Dermis microvascular lymphatic vessel endothelial cell (primary cell): Measurements from ENCODE around the gene SBF2. TPM values are rescaled to one million over a fixed set of nuclear protein-coding genes. Genes with fewer than 3 reads are reported as not detected.
"Not testable (repeated sequence)": the region's sequence is repeated elsewhere in the genome, so short reads cannot be mapped to it uniquely, and the experiment has no call there.

ENCODE experiments used
- DNase-seq, 2 donors: peaks; one replicate each; pipeline versions ENCODE4 v3.0.0 to v3.0.0-alpha.2; 2010; ENCODE audit warnings: low read depth in 2 of 2
- total RNA-seq: library from RNA; depleted of rRNA; stranded (reverse); fragments of >200 nt; gene quantifications from 2 replicates; pipeline ENCODE4 v1.2.1, GENCODE V29; 2014

Gene SBF2
- total RNA-seq, 1 donor from 2014 or later, result 31.7 TPM

GRCh38 chr11:9753021-9753420 is 541.0 kb downstream of the SBF2 start:
- no peak for DNase-seq

DNA sequence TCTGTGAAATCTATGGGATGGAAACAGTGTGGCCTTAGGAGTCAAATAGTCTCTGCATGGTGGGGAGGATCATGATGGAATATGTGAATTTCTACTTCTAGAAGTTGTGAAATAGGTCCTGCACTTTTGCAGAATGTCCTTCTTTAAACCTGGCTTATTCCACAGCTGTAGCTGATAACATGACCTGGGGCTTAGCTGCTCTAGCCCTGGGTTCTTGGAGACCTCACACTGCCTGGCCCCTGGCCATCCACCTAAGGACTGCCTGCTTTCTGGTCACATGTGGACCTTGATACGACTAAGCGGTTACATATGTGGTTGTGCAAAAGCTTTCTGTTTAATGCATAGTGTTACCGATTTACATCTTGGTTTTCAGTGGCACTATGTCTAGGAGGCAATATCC is 541.9 kb downstream of the SBF2 start:
- no peak for DNase-seq

- DNase-seq, result peak in 1 of 2 donors; percentile 34
Measured at GRCh38 chr11:9750551-9750950, 543.5 kb downstream of the SBF2 start.

DNA sequence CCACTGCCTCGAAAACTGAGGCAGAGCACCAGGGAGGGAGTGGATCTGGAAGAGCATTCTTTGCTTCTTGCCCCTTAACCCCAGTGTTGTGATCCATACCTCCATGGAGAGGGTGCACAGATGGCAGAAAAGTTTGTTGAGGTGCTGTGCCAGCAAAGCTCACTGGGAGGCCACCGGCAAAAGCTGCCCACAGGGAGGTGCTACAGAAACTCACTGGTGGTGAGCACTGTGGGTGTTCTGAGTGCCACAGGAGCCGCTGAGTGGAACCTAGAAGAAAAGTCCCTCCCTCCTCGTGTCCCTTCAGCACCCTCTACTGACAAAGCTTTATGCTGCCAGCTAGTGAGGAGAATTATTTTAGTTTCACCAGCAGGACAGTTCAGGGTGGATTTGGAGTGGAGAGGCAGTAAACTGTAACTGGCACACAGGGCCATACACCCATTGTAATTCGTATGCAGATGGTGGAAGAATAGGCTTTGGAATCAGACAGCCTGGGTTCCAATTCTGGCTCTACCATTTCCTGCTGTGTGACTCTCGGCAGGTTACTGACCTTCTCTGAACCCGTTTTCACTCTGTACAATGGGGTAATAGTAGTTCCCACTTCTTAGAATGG is 545.6 kb downstream of the SBF2 start:
- peak; percentile 59 to 82 for DNase-seq

- no peak for DNase-seq
Measured at GRCh38 chr11:9747828-9748227, 546.2 kb downstream of the SBF2 start.

GRCh38 chr11:9747229-9747628 is 546.8 kb downstream of the SBF2 start:
- DNase-seq, result no peak

DNA sequence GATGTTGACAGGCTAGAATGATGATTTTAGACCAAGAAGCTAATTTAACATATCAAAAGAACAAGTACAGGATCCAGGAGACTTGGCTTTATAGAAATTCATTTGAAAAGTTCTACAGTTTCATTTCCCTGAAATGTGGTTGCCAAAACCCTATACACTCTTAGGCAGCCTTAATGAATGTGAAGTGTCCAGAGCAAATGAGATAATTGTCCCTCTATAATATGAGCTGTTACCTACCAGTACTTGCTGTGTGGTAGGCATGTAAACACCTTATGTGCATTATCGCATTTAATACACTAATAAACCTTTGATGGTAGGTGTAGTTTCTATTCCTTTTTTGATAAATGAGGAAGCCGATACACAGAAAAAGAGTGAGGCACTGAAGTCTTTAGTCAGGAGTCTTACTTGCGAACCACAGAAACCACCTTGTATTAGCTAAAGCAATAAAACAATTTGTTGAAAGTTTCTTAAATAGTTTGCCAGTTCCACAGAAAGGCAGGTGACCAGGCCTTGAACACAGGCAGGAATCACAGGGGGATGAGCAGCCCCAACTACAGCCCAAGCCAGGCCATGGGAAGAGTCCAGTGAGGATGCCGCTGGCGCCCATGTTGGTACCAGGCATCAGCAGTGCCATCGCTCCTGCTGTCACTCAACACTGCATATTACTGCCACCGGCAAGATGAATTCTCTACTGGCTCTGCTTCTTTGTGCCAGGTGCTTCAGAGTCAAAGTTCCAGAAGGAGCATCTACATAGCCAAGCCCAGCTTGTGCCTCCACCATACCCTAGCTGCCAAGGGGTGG is 548.4 kb downstream of the SBF2 start:
- DNase-seq, result no peak

- not testable (repeated sequence) for DNase-seq
Measured at GRCh38 chr11:9743512-9743911, 550.5 kb downstream of the SBF2 start.

DNA sequence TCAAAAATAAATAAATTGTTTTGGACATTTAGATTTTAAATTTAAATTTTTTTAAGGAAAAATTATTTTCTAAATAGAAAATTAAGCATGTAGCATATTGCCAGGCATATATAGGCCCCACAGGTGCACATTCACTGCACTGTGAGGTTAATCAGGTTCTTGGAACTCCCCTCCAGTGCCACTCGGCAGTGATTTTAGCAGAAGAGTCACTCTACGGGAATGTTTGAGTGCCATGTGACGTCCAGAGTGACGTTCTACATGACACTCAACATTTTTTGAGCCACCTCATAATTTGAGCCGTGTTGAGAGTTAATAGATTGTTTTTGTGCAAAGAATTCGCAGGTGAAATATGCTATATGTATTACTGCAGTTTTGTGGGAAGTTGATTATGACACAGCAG is 552.8 kb downstream of the SBF2 start:
- DNase-seq, result no peak

GRCh38 chr11:9740202-9740883 is 553.7 kb downstream of the SBF2 start:
- no peak for DNase-seq

DNA sequence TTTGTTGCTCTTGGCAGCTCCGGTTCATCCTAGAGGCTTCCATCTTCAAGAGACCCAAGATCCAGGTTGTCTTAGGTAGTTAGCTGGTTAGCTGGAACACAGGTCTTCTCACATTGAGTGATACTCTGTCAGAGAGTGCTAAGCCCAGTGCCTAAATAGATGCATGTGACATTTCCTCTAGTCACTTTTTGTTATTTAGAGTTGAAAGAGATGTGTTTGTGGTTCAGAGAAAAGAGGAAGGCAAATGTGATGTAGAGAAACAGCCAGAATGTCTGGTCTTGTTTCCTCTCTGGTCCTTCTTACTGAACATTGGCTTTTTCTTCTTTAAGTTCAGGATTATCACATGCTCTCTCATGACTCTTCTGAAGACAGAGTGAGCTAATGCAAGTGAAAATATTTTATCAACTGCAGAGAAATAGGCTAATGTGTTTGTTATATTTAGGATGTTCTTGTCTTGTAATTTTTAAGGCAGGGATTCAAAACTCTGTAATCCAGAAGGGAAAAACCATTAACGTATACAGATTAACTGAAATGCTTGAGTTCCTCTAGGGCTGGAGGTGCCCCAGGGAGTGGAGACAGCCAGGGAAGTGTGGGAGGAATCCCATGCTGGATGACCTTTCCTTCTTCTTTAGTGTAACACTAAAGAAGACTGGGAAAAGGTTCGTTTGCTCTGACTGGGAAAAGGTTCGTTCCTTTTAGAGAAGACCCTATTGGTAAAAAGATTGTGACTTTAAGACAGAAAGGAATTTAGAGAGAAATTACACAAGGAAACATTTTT is 554.7 kb downstream of the SBF2 start:
- no peak for DNase-seq

DNA sequence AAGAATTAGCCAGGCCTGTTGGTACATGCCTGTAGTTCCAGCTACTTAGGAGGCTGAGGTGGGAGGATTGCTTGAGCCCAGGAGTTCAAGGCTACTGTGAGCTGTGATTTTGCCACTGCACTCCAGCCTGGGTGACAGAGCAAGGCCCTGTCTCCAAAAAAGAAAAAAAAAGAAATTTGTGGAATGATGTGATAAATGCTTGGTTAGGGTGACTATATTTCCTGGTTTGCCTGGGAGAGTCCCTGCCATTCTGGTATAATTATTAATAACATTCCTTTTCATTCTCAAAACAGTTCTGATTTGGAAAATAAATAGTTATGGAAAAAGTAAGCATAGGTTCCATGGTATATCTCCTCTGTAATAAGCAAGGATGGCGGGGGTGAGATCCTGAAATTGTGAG is 555.3 kb downstream of the SBF2 start:
- no peak for DNase-seq

GRCh38 chr11:9738116-9738515 is 555.9 kb downstream of the SBF2 start:
- peak in 1 of 2 donors; percentile 36 for DNase-seq

DNA sequence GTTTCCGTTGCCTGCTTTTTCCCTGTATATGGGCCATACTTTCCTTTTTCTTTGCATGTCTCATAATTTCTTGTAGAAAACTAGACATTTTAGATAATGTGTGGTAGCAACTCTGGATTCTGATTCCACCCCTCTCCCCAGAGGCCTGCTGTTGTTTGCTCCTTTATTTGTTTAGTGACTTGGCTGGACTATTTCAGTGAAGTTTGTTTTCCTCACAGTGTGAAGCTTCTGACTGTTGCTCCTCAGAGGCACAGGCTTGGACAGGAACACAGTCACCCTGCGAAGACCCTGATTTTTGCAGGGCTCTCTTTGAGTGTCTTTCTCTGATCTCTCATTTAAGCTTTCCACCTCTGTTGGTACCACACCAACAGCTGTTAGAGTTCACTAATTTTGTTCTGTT is 557.7 kb downstream of the SBF2 start:
- DNase-seq, result no peak

DNA sequence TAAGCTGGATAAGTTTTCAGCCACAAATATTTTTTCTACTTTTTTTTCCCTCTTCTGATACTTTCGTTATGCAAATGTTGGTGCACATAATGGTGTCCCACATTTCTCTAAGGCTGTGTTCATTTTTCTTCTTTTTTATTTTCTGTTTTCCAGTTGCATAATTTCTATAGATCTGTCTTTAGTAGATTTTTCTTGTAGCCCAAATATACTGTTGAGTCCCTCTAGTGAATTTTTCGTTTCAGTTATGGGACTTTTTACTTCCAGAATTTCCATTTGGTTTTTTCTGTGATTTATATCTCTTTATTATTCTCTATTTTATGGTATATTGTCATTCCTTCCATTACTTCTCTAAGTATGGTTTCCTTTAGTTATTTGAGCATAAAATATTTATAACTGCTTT is 558.1 kb downstream of the SBF2 start:
- DNase-seq, result no peak

- no peak for DNase-seq
Measured at GRCh38 chr11:9735236-9735635, 558.8 kb downstream of the SBF2 start.

DNA sequence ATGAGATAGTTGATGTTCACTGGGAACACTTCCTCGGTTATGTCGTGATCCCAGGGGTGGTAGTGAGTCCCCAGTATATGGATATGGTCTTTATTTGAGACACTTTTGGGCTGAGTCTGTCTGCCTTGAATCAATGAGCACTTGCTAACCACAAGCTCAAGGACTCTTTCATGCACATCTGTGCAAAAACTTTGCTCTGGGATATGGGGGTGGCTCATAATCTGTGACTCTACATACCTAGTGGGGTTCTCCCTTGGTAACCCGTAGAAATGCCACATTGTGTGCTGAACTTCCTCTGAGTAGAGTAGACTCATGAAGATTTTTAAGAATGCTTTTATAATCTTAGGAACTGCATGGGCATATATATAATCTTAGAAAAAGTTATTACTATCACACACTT is 560.8 kb downstream of the SBF2 start:
- no peak for DNase-seq

GRCh38 chr11:9732453-9732852 is 561.6 kb downstream of the SBF2 start:
- no peak for DNase-seq

GRCh38 chr11:9731256-9731655 is 562.8 kb downstream of the SBF2 start:
- DNase-seq, result no peak
